ENCODE measurements around the gene NDUFB10.

DNA sequence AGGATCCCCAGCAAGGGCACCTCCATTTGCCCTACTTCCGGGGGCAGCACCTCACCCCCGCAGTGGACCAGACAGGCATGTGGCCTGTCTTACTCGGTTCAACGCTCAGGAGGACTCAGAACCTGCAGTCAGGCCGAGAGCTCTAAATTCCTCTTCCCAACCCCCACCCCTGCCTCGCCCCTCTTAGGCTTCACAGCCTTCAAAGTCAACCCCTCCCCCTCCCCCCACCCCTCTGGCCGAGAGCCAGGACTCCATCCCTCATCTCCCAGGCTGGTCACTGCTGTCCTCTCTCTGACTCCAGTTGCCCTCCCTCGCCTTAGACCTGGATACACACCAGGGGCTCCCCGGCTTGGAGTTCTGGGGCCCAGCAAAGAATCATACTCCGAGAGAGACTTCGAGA lies 33.1 kb upstream of the NDUFB10 start:
- TF ChIP-seq, protein P1, sequence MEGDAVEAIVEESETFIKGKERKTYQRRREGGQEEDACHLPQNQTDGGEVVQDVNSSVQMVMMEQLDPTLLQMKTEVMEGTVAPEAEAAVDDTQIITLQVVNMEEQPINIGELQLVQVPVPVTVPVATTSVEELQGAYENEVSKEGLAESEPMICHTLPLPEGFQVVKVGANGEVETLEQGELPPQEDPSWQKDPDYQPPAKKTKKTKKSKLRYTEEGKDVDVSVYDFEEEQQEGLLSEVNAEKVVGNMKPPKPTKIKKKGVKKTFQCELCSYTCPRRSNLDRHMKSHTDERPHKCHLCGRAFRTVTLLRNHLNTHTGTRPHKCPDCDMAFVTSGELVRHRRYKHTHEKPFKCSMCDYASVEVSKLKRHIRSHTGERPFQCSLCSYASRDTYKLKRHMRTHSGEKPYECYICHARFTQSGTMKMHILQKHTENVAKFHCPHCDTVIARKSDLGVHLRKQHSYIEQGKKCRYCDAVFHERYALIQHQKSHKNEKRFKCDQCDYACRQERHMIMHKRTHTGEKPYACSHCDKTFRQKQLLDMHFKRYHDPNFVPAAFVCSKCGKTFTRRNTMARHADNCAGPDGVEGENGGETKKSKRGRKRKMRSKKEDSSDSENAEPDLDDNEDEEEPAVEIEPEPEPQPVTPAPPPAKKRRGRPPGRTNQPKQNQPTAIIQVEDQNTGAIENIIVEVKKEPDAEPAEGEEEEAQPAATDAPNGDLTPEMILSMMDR (IDR thresholded peaks at IDR 0.05), result no peak
- no peak for TF ChIP-seq POLR2A (IDR thresholded peaks at IDR 0.05)
